Measurements from ENCODE around the gene EPHB4. TPM values are rescaled to one million over a fixed set of nuclear protein-coding genes. Genes with fewer than 3 reads are reported as not detected.
"Not testable (repeated sequence)": the region's sequence is repeated elsewhere in the genome, so short reads cannot be mapped to it uniquely, and the experiment has no call there.

The EPHB4 gene
- total RNA-seq, 2 donors from 2014 or later, result 106 to 117 TPM

- no peaks in the 10 kb centered on the region for H3K4me1 ChIP-seq (ENCODE audit: control insufficient read depth, insufficient read depth, low read length)
- Mint-ChIP-seq H3K27ac (peak overlapping the region; percentile 44), H3K27me3 (ENCODE audit: insufficient read depth) (no peaks in the 10 kb centered on the region), H3K9me3 (no peaks in the 10 kb centered on the region), H3K4me1 (no peaks in the 10 kb centered on the region), H3K36me3 (ENCODE audit: low read depth) (peaks cover 83% of the 10 kb centered on the region), H3K4me3 (no peak overlapping the region)
- H3K27me3 ChIP-seq (ENCODE audit: control insufficient read depth, insufficient read depth, low read length, poor library complexity, severe bottlenecking), result no peaks in the 10 kb centered on the region
- H3K9ac ChIP-seq (ENCODE audit: extremely low read depth, low read length, poor library complexity, severe bottlenecking), result no peak overlapping the region
- no peak overlapping the region for H3K27ac ChIP-seq (ENCODE audit: low read depth, low read length)
- TF ChIP-seq, protein P1, sequence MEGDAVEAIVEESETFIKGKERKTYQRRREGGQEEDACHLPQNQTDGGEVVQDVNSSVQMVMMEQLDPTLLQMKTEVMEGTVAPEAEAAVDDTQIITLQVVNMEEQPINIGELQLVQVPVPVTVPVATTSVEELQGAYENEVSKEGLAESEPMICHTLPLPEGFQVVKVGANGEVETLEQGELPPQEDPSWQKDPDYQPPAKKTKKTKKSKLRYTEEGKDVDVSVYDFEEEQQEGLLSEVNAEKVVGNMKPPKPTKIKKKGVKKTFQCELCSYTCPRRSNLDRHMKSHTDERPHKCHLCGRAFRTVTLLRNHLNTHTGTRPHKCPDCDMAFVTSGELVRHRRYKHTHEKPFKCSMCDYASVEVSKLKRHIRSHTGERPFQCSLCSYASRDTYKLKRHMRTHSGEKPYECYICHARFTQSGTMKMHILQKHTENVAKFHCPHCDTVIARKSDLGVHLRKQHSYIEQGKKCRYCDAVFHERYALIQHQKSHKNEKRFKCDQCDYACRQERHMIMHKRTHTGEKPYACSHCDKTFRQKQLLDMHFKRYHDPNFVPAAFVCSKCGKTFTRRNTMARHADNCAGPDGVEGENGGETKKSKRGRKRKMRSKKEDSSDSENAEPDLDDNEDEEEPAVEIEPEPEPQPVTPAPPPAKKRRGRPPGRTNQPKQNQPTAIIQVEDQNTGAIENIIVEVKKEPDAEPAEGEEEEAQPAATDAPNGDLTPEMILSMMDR (conservative IDR thresholded peaks at IDR 0.05), result no peak
- peaks cover 89% of the 10 kb centered on the region for H3K36me3 ChIP-seq (ENCODE audit: control insufficient read depth, insufficient read depth, low read length)
- H3K4me3 ChIP-seq (ENCODE audit: low read length), result no peak overlapping the region
- H3K9me3 ChIP-seq (ENCODE audit: control insufficient read depth, low read length), result no peaks in the 10 kb centered on the region
- WGBS, 2 experiments (ENCODE audit: insufficient coverage in 1 of 2, insufficient read length in 1 of 2), result 95% methylated on average over 3 to 6 of the region's 6 CpGs
- DNase-seq, result no peak
Observed at GRCh38 chr7:100811480-100811879, 15.8 kb downstream of the EPHB4 start.

DNA sequence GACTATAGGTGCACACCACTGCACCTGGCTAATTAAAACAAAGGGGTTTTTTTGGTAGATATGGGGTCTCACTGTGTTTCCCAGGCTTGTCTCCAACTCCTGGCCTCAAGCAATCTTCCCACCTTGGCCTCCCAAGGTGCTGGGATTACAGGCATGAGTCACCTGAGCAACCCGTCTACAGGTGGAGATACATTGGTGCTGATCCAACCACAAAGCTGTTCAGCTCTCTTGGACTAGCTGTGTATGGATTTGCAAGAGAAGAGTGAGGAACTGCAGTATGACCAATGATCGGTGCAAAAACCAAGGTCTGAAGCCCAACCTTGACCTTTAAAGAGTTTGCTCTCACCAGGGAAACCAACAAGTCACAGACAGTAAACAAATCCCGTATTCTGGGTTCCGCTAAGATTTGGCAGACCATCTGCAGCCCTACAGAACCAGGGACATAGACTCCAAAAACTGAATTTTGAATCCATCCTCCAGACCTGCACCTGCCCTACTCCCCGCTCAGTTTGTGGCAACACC lies 18.9 kb downstream of the EPHB4 start:
- H3K27me3 ChIP-seq (ENCODE audit: control insufficient read depth, insufficient read depth, low read length, poor library complexity, severe bottlenecking), result no peaks in the 10 kb centered on the region
- Mint-ChIP-seq H3K27ac (no peak overlapping the region), H3K27me3 (ENCODE audit: insufficient read depth) (no peaks in the 10 kb centered on the region), H3K4me1 (peaks cover 8% of the 10 kb centered on the region), H3K36me3 (ENCODE audit: low read depth) (peaks cover 84% of the 10 kb centered on the region), H3K4me3 (no peak overlapping the region), H3K9me3 (no peaks in the 10 kb centered on the region)
- H3K9me3 ChIP-seq (ENCODE audit: control insufficient read depth, low read length), result no peaks in the 10 kb centered on the region
- no peak overlapping the region for H3K9ac ChIP-seq (ENCODE audit: extremely low read depth, low read length, poor library complexity, severe bottlenecking)
- 90 to 94% methylated on average over 3 to 5 of the region's 5 CpGs for WGBS, 2 experiments (ENCODE audit: insufficient coverage in 1 of 2, insufficient read length in 1 of 2)
- H3K27ac ChIP-seq (ENCODE audit: low read depth, low read length), result no peak overlapping the region
- H3K36me3 ChIP-seq (ENCODE audit: control insufficient read depth, insufficient read depth, low read length), result peaks cover 85% of the 10 kb centered on the region
- H3K4me3 ChIP-seq (ENCODE audit: low read length), result no peak overlapping the region
- H3K4me1 ChIP-seq (ENCODE audit: control insufficient read depth, insufficient read depth, low read length), result no peaks in the 10 kb centered on the region
- TF ChIP-seq, protein P1 (conservative IDR thresholded peaks at IDR 0.05), result no peak
- no peak for DNase-seq

DNA sequence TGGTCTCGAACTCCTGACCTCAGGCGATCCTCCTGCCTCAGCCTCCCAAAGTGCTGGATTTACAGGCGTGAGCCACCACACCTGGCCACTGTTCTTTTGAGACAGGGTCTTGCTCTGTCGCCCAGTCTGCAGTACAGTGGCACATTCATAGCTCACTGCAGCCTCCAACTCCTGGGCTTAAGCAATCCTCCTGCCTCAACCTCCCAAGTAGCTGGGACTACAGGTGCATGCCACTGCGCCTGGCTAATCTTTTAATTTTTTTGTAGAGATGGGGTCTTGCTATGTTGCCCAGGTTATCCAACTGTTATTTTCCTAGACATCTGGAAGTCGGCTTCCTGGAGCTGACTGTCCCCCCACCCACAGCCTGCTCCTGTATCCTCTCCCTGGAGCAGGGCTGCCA lies 20.4 kb downstream of the EPHB4 start:
- not testable (repeated sequence) for H3K9me3 ChIP-seq (ENCODE audit: control insufficient read depth, low read length); H3K9ac ChIP-seq (ENCODE audit: extremely low read depth, low read length, poor library complexity, severe bottlenecking); H3K9me3 Mint-ChIP-seq; H3K27ac ChIP-seq (ENCODE audit: low read depth, low read length); H3K4me1 Mint-ChIP-seq; H3K27me3 Mint-ChIP-seq (ENCODE audit: insufficient read depth); H3K27me3 ChIP-seq (ENCODE audit: control insufficient read depth, insufficient read depth, low read length, poor library complexity, severe bottlenecking); H3K27ac Mint-ChIP-seq; DNase-seq; H3K4me3 ChIP-seq (ENCODE audit: low read length); H3K4me3 Mint-ChIP-seq; H3K4me1 ChIP-seq (ENCODE audit: control insufficient read depth, insufficient read depth, low read length)
- H3K36me3 ChIP-seq (ENCODE audit: control insufficient read depth, insufficient read depth, low read length), result peaks cover 87% of the 10 kb centered on the region
- 96 to 100% methylated on average over 3 to 6 of the region's 6 CpGs for WGBS, 2 experiments (ENCODE audit: insufficient coverage in 1 of 2, insufficient read length in 1 of 2)
- H3K36me3 Mint-ChIP-seq (ENCODE audit: low read depth), result peaks cover 82% of the 10 kb centered on the region

GRCh38 chr7:100806276-100806675 lies 21.0 kb downstream of the EPHB4 start:
- TF ChIP-seq, protein P1 (conservative IDR thresholded peaks at IDR 0.05), result no peak
- H3K27me3 Mint-ChIP-seq (ENCODE audit: insufficient read depth), result no peaks in the 10 kb centered on the region
- H3K27ac Mint-ChIP-seq, result no peak overlapping the region
- H3K36me3 Mint-ChIP-seq (ENCODE audit: low read depth), result peaks cover 79% of the 10 kb centered on the region
- 94 to 100% methylated on average over 6 to 9 of the region's 9 CpGs for WGBS, 2 experiments (ENCODE audit: insufficient coverage in 1 of 2, insufficient read length in 1 of 2)
- Histone ChIP-seq H3K4me1 (ENCODE audit: control insufficient read depth, insufficient read depth, low read length) (no peaks in the 10 kb centered on the region), H3K36me3 (ENCODE audit: control insufficient read depth, insufficient read depth, low read length) (peaks cover 83% of the 10 kb centered on the region), H3K4me3 (ENCODE audit: low read length) (no peak overlapping the region), H3K9ac (ENCODE audit: extremely low read depth, low read length, poor library complexity, severe bottlenecking) (no peak overlapping the region), H3K27me3 (ENCODE audit: control insufficient read depth, insufficient read depth, low read length, poor library complexity, severe bottlenecking) (no peaks in the 10 kb centered on the region), H3K9me3 (ENCODE audit: control insufficient read depth, low read length) (no peaks in the 10 kb centered on the region), H3K27ac (ENCODE audit: low read depth, low read length) (no peak overlapping the region)
- DNase-seq, result no peak
- no peak overlapping the region for H3K4me3 Mint-ChIP-seq
- H3K9me3 Mint-ChIP-seq, result no peaks in the 10 kb centered on the region
- peaks cover 8% of the 10 kb centered on the region for H3K4me1 Mint-ChIP-seq
